ENCODE measurements around the gene GRK2. TPM values are rescaled to one million over a fixed set of nuclear protein-coding genes. Genes with fewer than 3 reads are reported as not detected.

Gene GRK2
- total and polyA plus RNA-seq, 9 of the 15 experiments (the other 6 are each of a cell fraction or from before 2014, with no cell fraction given), result 0.24 to 95.8 (median 56.5) TPM

DNA sequence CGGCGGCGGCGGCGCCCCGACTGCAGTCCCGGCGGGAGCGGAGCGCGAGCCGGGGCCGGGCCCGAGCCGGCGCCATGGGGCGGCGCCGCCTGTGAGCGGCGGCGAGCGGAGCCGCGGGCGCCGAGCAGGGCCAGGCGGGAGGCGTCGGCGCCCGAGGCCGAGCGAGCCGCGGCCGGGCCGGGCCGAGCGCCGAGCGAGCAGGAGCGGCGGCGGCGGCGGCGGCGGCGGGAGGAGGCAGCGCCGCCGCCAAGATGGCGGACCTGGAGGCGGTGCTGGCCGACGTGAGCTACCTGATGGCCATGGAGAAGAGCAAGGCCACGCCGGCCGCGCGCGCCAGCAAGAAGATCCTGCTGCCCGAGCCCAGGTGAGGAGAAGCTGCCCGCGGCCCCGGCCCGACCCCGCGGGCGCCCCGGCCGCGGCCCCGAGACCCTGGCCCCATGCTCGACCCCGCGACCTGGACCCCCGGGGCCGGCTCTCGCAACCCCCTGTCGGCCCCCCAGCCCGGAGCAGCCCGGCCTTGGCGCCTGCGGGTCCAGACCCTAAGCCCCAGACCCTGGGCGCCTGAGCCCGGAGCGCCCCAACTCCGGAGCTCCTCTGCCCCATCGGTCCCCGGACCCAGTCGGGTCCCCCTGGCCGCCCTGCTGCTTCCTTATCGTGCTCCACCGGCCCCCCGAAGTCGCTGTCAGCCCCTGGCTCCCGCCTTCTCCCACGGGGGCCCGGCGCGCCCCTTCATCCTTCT, at the start of gene GRK2 (continued):
- TF ChIP-seq, protein P1, sequence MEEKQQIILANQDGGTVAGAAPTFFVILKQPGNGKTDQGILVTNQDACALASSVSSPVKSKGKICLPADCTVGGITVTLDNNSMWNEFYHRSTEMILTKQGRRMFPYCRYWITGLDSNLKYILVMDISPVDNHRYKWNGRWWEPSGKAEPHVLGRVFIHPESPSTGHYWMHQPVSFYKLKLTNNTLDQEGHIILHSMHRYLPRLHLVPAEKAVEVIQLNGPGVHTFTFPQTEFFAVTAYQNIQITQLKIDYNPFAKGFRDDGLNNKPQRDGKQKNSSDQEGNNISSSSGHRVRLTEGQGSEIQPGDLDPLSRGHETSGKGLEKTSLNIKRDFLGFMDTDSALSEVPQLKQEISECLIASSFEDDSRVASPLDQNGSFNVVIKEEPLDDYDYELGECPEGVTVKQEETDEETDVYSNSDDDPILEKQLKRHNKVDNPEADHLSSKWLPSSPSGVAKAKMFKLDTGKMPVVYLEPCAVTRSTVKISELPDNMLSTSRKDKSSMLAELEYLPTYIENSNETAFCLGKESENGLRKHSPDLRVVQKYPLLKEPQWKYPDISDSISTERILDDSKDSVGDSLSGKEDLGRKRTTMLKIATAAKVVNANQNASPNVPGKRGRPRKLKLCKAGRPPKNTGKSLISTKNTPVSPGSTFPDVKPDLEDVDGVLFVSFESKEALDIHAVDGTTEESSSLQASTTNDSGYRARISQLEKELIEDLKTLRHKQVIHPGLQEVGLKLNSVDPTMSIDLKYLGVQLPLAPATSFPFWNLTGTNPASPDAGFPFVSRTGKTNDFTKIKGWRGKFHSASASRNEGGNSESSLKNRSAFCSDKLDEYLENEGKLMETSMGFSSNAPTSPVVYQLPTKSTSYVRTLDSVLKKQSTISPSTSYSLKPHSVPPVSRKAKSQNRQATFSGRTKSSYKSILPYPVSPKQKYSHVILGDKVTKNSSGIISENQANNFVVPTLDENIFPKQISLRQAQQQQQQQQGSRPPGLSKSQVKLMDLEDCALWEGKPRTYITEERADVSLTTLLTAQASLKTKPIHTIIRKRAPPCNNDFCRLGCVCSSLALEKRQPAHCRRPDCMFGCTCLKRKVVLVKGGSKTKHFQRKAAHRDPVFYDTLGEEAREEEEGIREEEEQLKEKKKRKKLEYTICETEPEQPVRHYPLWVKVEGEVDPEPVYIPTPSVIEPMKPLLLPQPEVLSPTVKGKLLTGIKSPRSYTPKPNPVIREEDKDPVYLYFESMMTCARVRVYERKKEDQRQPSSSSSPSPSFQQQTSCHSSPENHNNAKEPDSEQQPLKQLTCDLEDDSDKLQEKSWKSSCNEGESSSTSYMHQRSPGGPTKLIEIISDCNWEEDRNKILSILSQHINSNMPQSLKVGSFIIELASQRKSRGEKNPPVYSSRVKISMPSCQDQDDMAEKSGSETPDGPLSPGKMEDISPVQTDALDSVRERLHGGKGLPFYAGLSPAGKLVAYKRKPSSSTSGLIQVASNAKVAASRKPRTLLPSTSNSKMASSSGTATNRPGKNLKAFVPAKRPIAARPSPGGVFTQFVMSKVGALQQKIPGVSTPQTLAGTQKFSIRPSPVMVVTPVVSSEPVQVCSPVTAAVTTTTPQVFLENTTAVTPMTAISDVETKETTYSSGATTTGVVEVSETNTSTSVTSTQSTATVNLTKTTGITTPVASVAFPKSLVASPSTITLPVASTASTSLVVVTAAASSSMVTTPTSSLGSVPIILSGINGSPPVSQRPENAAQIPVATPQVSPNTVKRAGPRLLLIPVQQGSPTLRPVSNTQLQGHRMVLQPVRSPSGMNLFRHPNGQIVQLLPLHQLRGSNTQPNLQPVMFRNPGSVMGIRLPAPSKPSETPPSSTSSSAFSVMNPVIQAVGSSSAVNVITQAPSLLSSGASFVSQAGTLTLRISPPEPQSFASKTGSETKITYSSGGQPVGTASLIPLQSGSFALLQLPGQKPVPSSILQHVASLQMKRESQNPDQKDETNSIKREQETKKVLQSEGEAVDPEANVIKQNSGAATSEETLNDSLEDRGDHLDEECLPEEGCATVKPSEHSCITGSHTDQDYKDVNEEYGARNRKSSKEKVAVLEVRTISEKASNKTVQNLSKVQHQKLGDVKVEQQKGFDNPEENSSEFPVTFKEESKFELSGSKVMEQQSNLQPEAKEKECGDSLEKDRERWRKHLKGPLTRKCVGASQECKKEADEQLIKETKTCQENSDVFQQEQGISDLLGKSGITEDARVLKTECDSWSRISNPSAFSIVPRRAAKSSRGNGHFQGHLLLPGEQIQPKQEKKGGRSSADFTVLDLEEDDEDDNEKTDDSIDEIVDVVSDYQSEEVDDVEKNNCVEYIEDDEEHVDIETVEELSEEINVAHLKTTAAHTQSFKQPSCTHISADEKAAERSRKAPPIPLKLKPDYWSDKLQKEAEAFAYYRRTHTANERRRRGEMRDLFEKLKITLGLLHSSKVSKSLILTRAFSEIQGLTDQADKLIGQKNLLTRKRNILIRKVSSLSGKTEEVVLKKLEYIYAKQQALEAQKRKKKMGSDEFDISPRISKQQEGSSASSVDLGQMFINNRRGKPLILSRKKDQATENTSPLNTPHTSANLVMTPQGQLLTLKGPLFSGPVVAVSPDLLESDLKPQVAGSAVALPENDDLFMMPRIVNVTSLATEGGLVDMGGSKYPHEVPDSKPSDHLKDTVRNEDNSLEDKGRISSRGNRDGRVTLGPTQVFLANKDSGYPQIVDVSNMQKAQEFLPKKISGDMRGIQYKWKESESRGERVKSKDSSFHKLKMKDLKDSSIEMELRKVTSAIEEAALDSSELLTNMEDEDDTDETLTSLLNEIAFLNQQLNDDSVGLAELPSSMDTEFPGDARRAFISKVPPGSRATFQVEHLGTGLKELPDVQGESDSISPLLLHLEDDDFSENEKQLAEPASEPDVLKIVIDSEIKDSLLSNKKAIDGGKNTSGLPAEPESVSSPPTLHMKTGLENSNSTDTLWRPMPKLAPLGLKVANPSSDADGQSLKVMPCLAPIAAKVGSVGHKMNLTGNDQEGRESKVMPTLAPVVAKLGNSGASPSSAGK (IDR thresholded peaks at IDR 0.05), result no peak
- TF ChIP-seq, protein P2, sequence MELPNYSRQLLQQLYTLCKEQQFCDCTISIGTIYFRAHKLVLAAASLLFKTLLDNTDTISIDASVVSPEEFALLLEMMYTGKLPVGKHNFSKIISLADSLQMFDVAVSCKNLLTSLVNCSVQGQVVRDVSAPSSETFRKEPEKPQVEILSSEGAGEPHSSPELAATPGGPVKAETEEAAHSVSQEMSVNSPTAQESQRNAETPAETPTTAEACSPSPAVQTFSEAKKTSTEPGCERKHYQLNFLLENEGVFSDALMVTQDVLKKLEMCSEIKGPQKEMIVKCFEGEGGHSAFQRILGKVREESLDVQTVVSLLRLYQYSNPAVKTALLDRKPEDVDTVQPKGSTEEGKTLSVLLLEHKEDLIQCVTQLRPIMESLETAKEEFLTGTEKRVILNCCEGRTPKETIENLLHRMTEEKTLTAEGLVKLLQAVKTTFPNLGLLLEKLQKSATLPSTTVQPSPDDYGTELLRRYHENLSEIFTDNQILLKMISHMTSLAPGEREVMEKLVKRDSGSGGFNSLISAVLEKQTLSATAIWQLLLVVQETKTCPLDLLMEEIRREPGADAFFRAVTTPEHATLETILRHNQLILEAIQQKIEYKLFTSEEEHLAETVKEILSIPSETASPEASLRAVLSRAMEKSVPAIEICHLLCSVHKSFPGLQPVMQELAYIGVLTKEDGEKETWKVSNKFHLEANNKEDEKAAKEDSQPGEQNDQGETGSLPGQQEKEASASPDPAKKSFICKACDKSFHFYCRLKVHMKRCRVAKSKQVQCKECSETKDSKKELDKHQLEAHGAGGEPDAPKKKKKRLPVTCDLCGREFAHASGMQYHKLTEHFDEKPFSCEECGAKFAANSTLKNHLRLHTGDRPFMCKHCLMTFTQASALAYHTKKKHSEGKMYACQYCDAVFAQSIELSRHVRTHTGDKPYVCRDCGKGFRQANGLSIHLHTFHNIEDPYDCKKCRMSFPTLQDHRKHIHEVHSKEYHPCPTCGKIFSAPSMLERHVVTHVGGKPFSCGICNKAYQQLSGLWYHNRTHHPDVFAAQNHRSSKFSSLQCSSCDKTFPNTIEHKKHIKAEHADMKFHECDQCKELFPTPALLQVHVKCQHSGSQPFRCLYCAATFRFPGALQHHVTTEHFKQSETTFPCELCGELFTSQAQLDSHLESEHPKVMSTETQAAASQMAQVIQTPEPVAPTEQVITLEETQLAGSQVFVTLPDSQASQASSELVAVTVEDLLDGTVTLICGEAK (IDR thresholded peaks at IDR 0.05), result 0 out of 2 replicates have a peak, but pooled peaks have one; percentile 38
- TF ChIP-seq, protein P2 (CRISPR knock-in tag; IDR thresholded peaks at IDR 0.05), result no peak

All from K562 (cell line).